OCI-LY3 (cell line): ENCODE measurements around the gene ARMCX2.

ENCODE experiments used
- H2AFZ ChIP-seq: fragments of 200-600, 300-600 bp; shearing (Covaris generic); 2 replicates; pipeline ENCODE4 v1.6.0; 2014; ENCODE audit warnings: antibody characterized with exemption, low read depth, low read length
- H3K27ac ChIP-seq: fragments of 200-600, 300-600 bp; sonication (generic); 2 replicates; pipeline ENCODE4 v1.5.1; 2014; ENCODE audit warnings: mild to moderate bottlenecking, low read length, moderate library complexity, mixed read lengths
- H3K27me3 ChIP-seq: fragments of 200-600, 300-600 bp; sonication (generic); 2 replicates; pipeline ENCODE4 v1.6.1; 2014; ENCODE audit warnings: low read depth, low read length, mixed read lengths
- H3K36me3 ChIP-seq: fragments of 200-600, 300-600 bp; sonication (generic); replicated peaks from 2 replicates; pipeline ENCODE3; 2014; ENCODE audit warnings: low read depth, low read length, mixed read lengths
- H3K4me1 ChIP-seq: fragments of 300-600, 200-600 bp; sonication (generic); 2 replicates; pipeline ENCODE4 v1.6.1; 2014; ENCODE audit warnings: low read length, mixed read lengths
- H3K4me2 ChIP-seq: fragments of 200-600, 300-600 bp; sonication (generic); 2 replicates; pipeline ENCODE4 v1.6.1; 2014; ENCODE audit warnings: low read length, mixed read lengths
- H3K4me3 ChIP-seq: fragments of 300-600, 200-600 bp; sonication (generic); 2 replicates; pipeline ENCODE4 v1.5.1; 2014; ENCODE audit warnings: antibody characterized with exemption, mild to moderate bottlenecking, low read length, moderate library complexity
- H3K79me2 ChIP-seq: fragments of 300-600, 200-600 bp; shearing (Covaris generic); 2 replicates; pipeline ENCODE4 v1.6.1; 2014; ENCODE audit warnings: mild to moderate bottlenecking, low read length, mixed read lengths
- H3K9ac ChIP-seq: fragments of 300-600, 200-600 bp; shearing (Covaris generic); 2 replicates; pipeline ENCODE4 v1.6.0; 2014; ENCODE audit warnings: mild to moderate bottlenecking, low read length, moderate library complexity
- H3K9me3 ChIP-seq: fragments of 200-600, 300-600 bp; shearing (Covaris generic); 2 replicates; pipeline ENCODE4 v1.6.1; 2014; ENCODE audit warnings: low read length, mixed read lengths; ENCODE audit not compliant: insufficient read depth
- H4K20me1 ChIP-seq: fragments of 200-600, 300-600 bp; sonication (generic); 2 replicates; pipeline ENCODE4 v1.6.1; 2016; ENCODE audit warnings: low read length, mixed read lengths; ENCODE audit not compliant: insufficient read depth
- EZH2phosphoT487 ChIP-seq: fragments of 200-600 bp; shearing (Covaris generic); IDR thresholded peaks from 2 replicates; pipeline ENCODE4 v1.6.1; 2018; ENCODE audit warnings: antibody characterized with exemption, mixed run types, low read depth
- TF ChIP-seq, protein P1 (sequence below): fragments of 200-600, 300-600 bp; sonication (generic); IDR thresholded peaks from 2 replicates; pipeline ENCODE4 v1.5.1; 2014; ENCODE audit warnings: antibody characterized with exemption, low read length, low read depth

Gene ARMCX2

DNA sequence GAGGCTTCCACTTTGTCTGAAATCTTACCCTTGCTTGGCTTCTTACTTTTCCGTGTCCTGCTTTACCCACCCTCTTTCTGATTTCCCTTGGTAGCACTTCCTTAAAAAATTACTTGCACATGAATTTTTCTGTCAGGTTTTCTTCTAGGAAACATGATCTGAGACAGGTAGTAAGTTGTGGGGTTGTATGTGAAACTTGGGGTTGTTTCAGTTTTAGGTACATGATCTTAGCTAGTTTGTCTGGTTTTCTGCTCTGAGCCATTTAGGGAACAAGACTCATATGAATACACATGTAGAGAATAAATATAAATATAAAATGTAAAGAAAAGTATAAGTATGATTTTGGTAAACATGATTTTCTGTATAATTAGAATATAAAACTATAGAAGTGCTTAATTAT, 17.4 kb upstream of the ARMCX2 start:
- Histone ChIP-seq H3K27ac (no peak overlapping the region), H3K79me2 (no peaks in the 10 kb centered on the region), H2AFZ (peak overlapping the region; percentile 39; the same call in 1 of the 2 replicates), H3K27me3 (no peaks in the 10 kb centered on the region), H4K20me1 (no peaks in the 10 kb centered on the region), H3K9ac (no peak overlapping the region), H3K4me2 (peak overlapping the region; percentile 52), H3K9me3 (no peaks in the 10 kb centered on the region), H3K36me3 (no peaks in the 10 kb centered on the region), H3K4me3 (peak overlapping the region; percentile 24; the same call in 1 of the 2 replicates), H3K4me1 (peaks cover 7% of the 10 kb centered on the region)
- no peak for TF ChIP-seq EZH2phosphoT487
- TF ChIP-seq, protein P1, sequence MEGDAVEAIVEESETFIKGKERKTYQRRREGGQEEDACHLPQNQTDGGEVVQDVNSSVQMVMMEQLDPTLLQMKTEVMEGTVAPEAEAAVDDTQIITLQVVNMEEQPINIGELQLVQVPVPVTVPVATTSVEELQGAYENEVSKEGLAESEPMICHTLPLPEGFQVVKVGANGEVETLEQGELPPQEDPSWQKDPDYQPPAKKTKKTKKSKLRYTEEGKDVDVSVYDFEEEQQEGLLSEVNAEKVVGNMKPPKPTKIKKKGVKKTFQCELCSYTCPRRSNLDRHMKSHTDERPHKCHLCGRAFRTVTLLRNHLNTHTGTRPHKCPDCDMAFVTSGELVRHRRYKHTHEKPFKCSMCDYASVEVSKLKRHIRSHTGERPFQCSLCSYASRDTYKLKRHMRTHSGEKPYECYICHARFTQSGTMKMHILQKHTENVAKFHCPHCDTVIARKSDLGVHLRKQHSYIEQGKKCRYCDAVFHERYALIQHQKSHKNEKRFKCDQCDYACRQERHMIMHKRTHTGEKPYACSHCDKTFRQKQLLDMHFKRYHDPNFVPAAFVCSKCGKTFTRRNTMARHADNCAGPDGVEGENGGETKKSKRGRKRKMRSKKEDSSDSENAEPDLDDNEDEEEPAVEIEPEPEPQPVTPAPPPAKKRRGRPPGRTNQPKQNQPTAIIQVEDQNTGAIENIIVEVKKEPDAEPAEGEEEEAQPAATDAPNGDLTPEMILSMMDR: no peak

DNA sequence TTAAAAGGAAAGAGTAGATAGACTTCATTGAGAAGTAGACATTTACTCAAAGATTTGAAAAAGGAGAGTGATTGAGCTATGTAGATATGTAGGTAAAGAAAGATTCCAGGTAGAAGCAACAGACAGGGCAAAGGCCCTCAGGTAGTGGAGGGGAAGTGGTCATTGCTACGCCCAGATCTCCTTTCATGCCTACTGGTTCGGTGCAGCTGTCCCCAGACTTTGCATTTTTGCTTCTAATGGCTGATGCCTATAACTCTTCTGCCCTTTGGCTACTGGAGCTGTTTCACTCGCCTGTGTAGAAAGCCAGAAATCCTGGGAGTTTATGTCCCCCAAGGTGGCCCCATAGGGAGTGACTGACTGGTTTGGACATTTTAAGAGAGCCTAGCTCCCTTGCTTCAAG, 16.9 kb upstream of the ARMCX2 start:
- Histone ChIP-seq H3K9ac (no peak overlapping the region), H4K20me1 (no peaks in the 10 kb centered on the region), H3K4me1 (peaks cover 7% of the 10 kb centered on the region), H3K4me2 (peak overlapping the region; percentile 52), H3K36me3 (no peaks in the 10 kb centered on the region), H3K9me3 (no peaks in the 10 kb centered on the region), H3K27me3 (no peaks in the 10 kb centered on the region), H3K79me2 (no peaks in the 10 kb centered on the region), H3K27ac (no peak overlapping the region), H2AFZ (0 out of 2 replicates have a peak overlapping the region, but pooled peaks have one; percentile 39), H3K4me3 (peak overlapping the region; percentile 24; the same call in 1 of the 2 replicates)
- no peak for TF ChIP-seq EZH2phosphoT487
- TF ChIP-seq, protein P1: no peak

DNA sequence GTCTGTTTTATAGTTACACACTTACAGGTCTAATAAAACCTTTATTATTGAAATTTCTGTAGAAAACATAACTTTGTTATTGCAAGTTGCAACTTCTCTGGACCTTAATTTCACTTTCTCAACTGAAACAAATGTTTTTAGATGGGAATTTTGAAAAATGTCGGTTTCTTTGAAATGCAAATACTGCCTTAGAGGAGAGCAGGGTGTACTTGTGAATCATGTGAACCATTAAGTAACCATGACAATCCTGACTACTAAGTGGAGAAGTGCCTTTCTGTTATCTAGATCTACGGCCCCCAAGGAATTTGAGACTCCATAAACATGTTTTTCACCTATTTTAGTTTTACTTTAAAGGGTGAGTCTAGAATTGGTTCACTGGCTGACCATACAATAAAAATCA, 8.5 kb upstream of the ARMCX2 start:
- TF ChIP-seq EZH2phosphoT487: no peak
- TF ChIP-seq, protein P1: no peak
- Histone ChIP-seq H3K36me3 (no peaks in the 10 kb centered on the region), H3K27ac (no peak overlapping the region), H3K4me1 (peaks cover 36% of the 10 kb centered on the region), H3K27me3 (no peaks in the 10 kb centered on the region), H2AFZ (peak overlapping the region; percentile 77; the same call in 1 of the 2 replicates), H3K9ac (no peak overlapping the region), H3K79me2 (no peaks in the 10 kb centered on the region), H3K4me3 (no peak overlapping the region; the same call in 1 of the 2 replicates), H4K20me1 (no peaks in the 10 kb centered on the region), H3K9me3 (no peaks in the 10 kb centered on the region), H3K4me2 (peak overlapping the region; percentile 36)

GRCh38 chrX:101658661-101659491, 774 bp downstream of the ARMCX2 start:
- Histone ChIP-seq H3K79me2 (no peaks in the 10 kb centered on the region; the same call in 1 of the 2 replicates), H3K27ac (no peak overlapping the region), H2AFZ (peak overlapping the region; percentile 87; the same call in 1 of the 2 replicates)

More at GRCh38 chrX:101658661-101659491, 774 bp downstream of the ARMCX2 start:
- Histone ChIP-seq H3K4me2 (peak overlapping the region; percentile 92), H4K20me1 (0 out of 2 replicates have a peak, but pooled peaks cover 3% of the 10 kb centered on the region), H3K4me1 (peaks cover 4% of the 10 kb centered on the region), H3K36me3 (no peaks in the 10 kb centered on the region), H3K9me3 (no peaks in the 10 kb centered on the region), H3K27me3 (no peaks in the 10 kb centered on the region), H3K4me3 (peak overlapping the region; percentile 99), H3K9ac (peak overlapping the region; percentile 82)
- TF ChIP-seq, protein P1: no peak
- no peak for TF ChIP-seq EZH2phosphoT487
